CD4-positive, alpha-beta T cell treated with Interleukin-12 subunit alpha and Interleukin-12 subunit beta, for 1 hour (primary cell): ENCODE results near the gene LPCAT1.
"Not testable (repeated sequence)": the region's sequence is repeated elsewhere in the genome, so short reads cannot be mapped to it uniquely, and the experiment has no call there.

ENCODE experiments used
- DNase-seq: peaks from one replicate; pipeline ENCODE4 v3.0.0-alpha.2; 2020

The LPCAT1 gene

DNA sequence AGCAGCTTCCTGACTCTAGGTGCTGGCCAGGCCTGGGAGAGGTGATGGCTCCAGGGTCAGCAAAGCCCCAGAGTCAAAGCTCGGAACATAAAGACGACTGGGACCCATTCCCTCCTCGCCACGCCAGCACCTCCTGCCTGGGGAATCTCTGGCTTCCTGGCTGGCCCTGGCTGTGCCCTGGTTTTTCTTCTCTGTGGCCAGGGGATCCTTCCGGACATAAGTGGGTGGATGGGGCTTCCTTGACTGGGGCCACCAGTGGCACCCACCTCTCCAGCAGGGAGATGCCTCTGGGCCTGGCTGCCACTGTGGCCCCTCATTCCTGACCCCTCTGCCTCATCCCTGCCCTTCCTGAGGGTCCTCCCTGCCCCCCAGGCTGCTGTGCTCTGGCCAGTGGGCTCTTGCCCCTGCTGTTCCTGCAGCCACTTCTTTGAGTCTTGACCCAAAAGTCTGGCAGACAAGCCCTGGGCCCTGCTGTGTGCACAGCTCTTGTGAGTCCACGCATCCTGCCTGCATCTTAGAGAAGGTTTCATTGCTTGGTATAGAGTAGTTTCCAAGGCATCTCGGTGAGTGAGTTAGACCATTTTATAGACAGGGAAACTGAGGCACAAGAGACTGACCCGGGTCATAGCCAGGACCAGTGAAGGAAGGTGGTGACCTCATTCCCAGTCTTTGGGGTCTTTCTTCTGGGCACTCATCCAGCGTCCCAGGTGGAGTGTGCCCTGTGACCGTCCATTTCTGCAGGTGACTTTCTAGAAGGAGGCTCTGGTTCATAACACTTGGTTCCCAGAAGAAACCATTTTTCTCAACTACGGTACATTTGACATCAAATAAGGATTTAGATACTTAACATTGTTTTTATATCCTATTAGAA is 17.3 kb upstream of the LPCAT1 start:
- no peak for DNase-seq

GRCh38 chr5:1540166-1540565 is 16.4 kb upstream of the LPCAT1 start:
- peak; percentile 39 for DNase-seq

- DNase-seq: not testable (repeated sequence)
These were observed 15.8 kb upstream of the LPCAT1 start for GRCh38 chr5:1539393-1540161.

DNA sequence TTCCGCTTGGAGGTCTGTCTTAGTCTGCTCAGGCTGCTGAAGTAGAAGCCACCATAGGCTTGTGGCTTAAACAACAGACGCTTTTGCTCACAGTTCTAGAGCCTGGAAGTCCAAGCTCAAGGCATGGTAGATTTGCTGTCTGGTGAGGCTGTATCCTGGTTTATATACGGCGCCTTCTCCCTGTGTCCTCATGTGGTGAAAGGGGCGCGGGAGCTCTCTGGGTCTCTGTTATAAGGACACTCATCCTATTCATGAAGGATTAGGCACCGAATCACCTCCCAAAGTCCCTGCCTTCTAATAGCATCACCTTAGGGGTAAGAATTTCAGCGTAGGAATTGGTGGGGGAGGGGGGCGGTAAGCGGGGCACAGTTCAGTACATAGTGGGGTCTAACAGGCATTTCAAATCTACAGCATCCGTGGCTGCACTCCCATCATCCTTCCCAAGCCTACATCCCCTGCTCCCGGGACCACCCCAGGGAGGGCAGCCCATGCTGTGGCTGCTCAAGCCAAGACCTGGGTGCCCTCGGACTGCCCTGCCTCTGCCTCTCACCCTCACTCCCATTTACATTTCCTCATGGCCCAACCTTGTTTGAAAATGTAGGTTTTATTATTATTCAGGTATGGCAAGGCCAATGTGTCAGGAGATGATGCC is 15.1 kb upstream of the LPCAT1 start:
- no peak for DNase-seq

DNA sequence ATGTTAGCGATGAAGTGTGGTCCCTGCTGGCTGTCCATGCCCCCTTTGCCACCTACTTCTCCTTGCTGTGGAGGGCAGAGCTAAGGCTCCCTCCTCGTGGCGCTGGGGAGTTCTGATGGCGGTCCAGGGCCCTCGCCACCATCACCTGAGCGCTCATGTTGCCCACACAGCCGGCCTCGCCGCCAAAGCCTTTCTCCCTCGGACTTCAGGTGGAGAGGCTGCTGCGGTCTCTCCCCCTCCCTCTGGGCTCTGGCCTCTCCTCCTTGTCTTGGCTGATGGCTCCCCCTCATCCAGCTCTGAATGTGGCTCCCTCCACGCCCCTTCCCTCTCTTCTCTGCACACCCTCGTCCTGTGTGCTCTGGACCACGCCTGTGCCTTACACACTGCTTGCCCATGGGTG is 14.5 kb upstream of the LPCAT1 start:
- no peak for DNase-seq

DNA sequence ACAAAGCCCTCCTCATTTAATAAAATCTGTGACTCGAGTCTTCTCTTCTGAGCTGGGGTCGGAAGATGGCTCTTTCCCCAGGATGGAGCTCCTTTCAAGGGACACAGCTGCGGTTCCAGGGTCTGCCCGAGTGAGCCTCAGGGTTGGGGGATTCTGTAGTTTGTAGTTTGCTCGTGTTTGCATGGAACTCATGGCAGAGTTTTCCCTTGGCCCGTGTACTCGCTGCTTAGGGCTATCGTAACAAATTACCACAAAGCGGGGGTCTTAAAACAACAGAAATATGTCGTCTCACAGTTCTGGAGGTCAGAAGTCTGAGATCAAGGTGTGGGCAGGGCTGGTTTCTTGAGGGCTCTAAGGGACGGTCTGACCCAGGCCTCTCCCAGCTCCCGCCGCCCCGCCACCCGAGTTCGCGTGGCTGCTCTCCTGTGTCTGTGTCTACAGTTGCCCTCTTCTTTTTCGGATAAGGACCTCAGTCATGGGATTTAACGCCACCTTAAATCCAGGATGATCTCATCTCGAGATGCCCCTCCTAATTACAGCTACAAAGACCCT is 13.9 kb upstream of the LPCAT1 start:
- no peak for DNase-seq

DNA sequence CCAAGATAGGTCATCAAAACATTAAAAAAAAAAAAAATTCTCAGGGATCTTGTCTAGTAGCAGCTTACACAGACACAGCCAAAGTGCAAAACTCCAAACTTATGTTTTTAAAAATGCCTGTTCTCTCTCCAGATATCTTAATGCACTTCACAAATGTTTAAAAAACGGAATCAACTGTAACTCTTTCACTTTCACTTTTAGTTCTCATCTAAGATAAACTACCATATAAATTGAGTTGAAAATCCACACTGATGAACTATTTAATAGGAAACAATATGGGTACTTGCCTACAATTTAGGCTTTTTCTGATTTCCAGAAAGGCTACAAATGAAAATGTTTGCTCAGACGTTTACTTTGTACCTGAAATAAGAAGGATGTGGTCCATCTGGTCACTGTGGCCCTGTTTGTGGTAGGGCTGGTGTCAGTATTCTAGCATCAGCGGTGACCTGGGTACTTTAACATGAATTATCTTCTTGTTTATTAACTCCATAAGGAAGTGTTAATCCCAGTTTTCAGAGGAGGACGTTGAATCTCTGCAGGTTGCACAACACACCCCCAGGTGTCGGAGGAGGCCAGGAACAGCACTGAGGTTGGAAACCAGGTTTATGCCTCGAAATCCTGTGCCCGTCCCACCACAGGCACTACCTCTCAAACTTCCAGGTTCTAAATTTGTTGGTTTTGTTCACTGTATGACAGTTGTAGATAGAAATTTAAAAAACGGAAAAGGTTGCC is 13.3 kb upstream of the LPCAT1 start:
- DNase-seq: no peak

- peak; percentile 82 for DNase-seq
These were observed 12.6 kb upstream of the LPCAT1 start for GRCh38 chr5:1536322-1536845.

DNA sequence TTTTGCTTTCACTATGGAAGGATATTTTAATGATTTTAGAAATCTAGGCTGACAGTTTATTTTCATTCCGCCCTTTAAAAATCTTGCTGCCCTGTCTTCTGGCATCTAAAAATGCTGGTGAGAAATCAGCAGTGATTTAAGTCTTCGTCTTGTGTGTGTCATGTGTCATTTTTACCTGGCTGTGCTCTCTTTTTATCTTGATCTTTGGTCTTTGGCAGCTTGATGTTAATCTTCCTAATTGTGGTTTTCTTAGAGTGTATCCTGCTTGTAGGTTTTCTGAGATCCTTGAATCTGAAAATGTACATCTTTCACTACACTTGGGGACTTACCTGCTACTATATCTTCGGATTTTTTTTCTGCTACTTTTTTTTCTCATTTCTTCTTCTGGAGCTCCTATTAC is 11.9 kb upstream of the LPCAT1 start:
- peak; percentile 39 for DNase-seq

DNA sequence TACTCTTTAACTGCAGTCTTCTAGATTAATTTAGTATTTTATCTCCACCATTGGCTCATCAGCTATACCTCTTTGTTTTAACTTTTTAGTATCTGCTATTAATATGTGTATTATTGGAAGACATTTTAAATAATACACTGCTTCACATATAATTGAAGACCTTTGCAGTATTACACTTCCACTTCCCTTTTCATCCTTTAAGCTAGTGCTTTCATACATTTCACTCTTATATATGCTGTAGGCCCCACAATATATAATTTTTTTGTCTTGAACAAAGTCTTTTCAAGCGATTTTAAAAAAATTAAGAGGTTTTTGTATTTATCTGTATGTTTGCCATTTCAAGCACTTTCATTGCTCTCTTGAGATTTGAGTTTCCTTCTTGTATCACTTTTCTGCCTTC is 8.6 kb upstream of the LPCAT1 start:
- DNase-seq: no peak

DNA sequence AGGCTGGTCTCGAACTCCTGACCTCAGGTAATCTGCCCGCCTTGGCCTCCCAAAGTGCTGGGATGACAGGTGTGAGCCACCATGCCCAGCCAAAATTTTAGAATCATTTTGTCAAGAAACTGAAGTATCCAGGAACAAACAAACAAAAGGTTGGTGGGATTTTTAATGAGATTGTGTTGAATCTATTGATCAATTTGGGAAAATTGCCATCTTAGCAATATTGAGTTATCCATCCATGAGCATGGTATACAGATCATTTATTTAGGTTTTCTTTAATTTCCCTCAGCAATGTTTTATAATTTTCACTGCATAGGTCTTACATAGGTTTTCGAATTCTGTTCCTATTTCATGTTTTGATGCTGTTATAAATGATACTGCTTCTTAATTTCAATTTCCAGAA is 5.7 kb upstream of the LPCAT1 start:
- no peak for DNase-seq

DNA sequence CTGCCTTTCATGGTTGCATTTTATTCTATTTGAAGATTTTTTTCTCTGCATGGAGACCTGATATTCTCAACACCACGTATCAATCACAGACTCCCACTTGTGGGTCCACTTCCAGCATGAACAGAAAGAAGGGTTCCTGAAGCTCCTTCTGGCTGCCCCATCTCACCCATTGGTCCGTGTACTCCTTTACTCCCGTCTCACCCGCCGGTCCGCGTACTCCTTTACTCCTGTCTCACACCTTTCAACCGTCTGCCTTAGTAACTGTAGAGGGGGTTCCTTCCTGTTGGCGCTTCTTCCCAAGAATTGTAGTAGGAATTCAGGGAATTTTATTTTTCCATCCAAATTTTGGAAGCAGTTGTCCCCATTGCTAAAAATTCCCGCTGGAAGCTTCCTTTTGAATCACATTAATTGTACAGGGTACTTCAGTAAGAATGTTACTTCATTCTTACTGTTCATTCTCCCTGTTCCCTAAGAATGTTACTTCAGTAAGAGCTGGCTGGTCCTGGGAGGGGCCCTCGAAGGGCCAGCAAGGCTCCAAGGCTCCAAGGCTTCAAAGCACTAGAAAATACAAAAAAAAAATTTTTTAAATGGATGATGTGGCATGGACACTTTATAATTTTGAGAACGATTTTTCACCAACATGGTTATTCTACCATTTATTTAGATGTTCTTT is 3.9 kb upstream of the LPCAT1 start:
- DNase-seq: no peak

GRCh38 chr5:1526681-1527131 is 2.9 kb upstream of the LPCAT1 start:
- no peak for DNase-seq

DNA sequence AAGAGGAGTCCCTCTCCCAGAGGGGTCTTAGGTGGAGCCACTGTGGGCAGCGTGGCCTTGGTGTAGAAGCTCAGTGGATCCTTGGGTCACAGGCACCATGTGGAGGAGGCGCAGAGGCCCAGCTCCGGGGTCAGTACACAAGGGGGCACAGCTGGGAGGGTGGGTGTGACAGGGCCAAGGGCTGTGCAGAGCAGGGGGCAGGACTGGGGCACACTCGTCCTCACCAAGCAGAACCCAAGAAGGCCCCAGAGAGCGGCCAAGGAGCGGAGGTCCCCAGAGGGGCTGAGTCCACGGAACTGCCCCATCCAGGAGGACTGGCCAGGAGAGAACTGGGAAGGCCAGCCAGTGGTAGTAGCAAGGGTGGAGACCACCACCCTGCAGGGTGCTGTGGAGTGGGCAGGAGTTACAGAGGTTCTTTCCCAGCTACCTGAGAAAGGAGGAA is 2.5 kb upstream of the LPCAT1 start:
- DNase-seq: no peak

- no peak for DNase-seq
These were observed 1.9 kb upstream of the LPCAT1 start for GRCh38 chr5:1525624-1526189.

- DNase-seq: no peak
These were observed 1.3 kb upstream of the LPCAT1 start for GRCh38 chr5:1524799-1525623.

GRCh38 chr5:1524481-1524798 is 680 bp upstream of the LPCAT1 start:
- no peak for DNase-seq

DNA sequence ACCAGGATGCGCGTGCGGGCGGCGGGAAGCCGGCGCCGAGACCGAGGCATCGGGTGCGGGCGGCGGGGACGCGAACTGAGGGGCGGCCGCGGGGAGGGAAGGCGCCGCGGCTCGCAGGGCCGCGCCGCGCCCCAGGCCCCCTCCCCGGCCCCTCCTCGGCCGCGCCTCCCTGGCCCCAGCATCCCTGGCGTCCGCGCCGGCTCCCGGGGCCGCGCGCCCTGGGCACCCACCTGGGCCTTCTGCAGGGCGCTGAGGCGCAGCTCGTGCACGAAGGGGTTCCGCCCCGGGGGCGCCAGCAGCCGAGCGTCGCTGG is 324 bp downstream of the LPCAT1 start:
- no peak for DNase-seq

DNA sequence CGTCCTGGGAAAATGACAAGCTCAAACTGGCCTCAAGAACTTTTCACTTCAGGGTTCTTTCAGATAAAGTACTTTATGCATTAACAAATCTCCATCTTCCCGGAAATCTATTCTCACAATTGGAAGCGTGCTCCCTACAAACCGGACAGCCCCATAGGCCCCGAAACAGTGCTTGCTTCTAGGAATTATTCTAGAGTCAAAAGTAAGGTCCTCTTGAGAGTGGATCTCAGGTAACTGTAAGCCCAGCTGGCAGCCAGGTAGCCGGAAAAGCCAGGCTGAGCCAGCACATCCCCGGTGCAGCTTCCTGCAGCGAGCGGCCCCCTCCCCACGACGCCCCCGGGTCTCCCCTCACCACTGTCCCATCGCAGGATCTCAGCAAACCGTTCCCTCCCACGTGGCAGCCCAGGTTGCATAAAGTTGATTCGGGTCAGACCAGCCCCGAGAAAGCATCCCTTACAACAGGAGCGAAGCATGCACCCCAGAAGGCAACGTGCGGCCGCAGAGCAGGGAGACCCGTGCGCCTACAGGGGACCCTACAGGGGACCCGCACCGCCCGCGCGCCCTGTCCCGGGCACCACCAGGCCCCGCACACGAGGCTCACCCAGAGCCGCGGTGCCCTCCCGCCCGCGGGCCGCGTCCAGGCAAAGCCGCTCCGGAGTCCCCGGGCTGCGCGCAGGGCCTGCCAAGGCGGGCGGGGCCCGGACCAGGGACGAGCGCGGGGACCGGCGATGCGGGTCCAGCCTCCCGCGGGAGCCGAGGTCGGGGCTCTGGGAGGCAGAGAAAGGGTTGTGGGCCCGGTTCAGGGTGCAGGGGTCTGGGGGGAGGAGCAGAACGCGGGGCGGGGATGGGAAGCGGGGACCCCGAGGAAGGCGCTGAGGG is 920 bp downstream of the LPCAT1 start:
- no peak for DNase-seq
